H1 (cell line): ENCODE results near the gene GNAQ. TPM values are rescaled to one million over a fixed set of nuclear protein-coding genes. Genes with fewer than 3 reads are reported as not detected.

Source experiments
- CTCF ChIA-PET: fragments of 300-600 bp; sonication (Branson Sonifier 250); formaldehyde crosslinking; loops from one replicate; lab custom pipeline; 2021; ENCODE audit not compliant: partially characterized antibody; lab: Charles Lee
- POLR2A ChIA-PET: fragments of 300-600 bp; sonication (Branson Sonifier 250); formaldehyde crosslinking; loops from one replicate; lab custom pipeline; 2021; ENCODE audit warnings: inconsistent platforms; ENCODE audit not compliant: partially characterized antibody; lab: Charles Lee
- DNase-seq, 2 experiments: peaks; one replicate each; pipeline versions ENCODE4 v3.0.0 to v3.0.0-alpha.2; 2010 to 2022; ENCODE audit warnings: low spot score in 2 of 2, low read depth in 1 of 2, mixed read lengths in 1 of 2
- FAIRE-seq: peaks from 2 replicates; lab custom pipeline; 2011; peaks lifted over from hg19 to GRCh38; lab: Jason Lieb, UNC
- H2AFZ ChIP-seq: 2 replicates; pipeline ENCODE4 v1.8.1; 2012; ENCODE audit warnings: low read length, inconsistent platforms
- H2AK5ac ChIP-seq: 2 replicates; pipeline ENCODE4 v1.6.1; 2013; ENCODE audit warnings: low read depth, low read length
- H2BK120ac ChIP-seq: replicated peaks from 2 replicates; pipeline ENCODE3; 2013; ENCODE audit warnings: low read depth, low read length, inconsistent platforms
- H2BK12ac ChIP-seq: 2 replicates; pipeline ENCODE4 v1.6.1; 2013; ENCODE audit warnings: low read depth, low read length
- H2BK15ac ChIP-seq: 2 replicates; pipeline ENCODE4 v1.6.1; 2013; ENCODE audit warnings: low read length
- H2BK20ac ChIP-seq: 2 replicates; pipeline ENCODE4 v1.6.1; 2013; ENCODE audit warnings: low read length
- H2BK5ac ChIP-seq: 2 replicates; pipeline ENCODE4 v1.6.1; 2013; ENCODE audit warnings: low read depth, low read length
- H3K14ac ChIP-seq: 2 replicates; pipeline ENCODE4 v1.6.1; 2013; ENCODE audit warnings: inconsistent platforms; ENCODE audit not compliant: insufficient read length
- H3K18ac ChIP-seq: 2 replicates; pipeline ENCODE4 v1.6.1; 2013; ENCODE audit warnings: low read length; ENCODE audit errors: extremely low read depth
- H3K23ac ChIP-seq: 2 replicates; pipeline ENCODE4 v1.6.1; 2013; ENCODE audit warnings: inconsistent platforms; ENCODE audit not compliant: insufficient read length
- H3K23me2 ChIP-seq: 2 replicates; pipeline ENCODE4 v1.6.1; 2013; ENCODE audit warnings: low read depth, low read length
- H3K27ac ChIP-seq: 2 replicates; pipeline ENCODE4 v1.6.1; 2011; ENCODE audit warnings: low read depth, low read length, inconsistent platforms
- H3K27me3 ChIP-seq, 4 experiments: replicated peaks in 1 of 4; 1 replicate in 1 of 4; 2 replicates in 3 of 4; pipeline versions ENCODE4 v1.6.1 to v1.8.1; 2011 to 2013; ENCODE audit warnings: low read length in 3 of 4, mild to moderate bottlenecking in 3 of 4, inconsistent platforms in 2 of 4, mixed read lengths in 2 of 4, moderate library complexity in 1 of 4; ENCODE audit not compliant: control insufficient read depth in 3 of 4, insufficient read depth in 3 of 4; ENCODE audit errors: extremely low read depth in 1 of 4
- H3K36me3 ChIP-seq, 4 experiments: 2 replicates each; pipeline versions ENCODE4 v1.6.1 to v1.8.1; 2011 to 2013; ENCODE audit warnings: mild to moderate bottlenecking in 4 of 4, low read length in 3 of 4, moderate library complexity in 2 of 4, control low read depth in 1 of 4, inconsistent platforms in 1 of 4; ENCODE audit not compliant: insufficient read depth in 4 of 4, control insufficient read depth in 2 of 4
- H3K4ac ChIP-seq: replicated peaks from 2 replicates; pipeline ENCODE3; 2013; ENCODE audit warnings: low read length, low read depth, mixed read lengths, inconsistent platforms; ENCODE audit not compliant: insufficient read length
- H3K4me1 ChIP-seq, 4 experiments: replicated peaks in 1 of 4; 1 replicate in 1 of 4; 2 replicates in 3 of 4; pipeline versions ENCODE4 v1.6.1 to v1.8.1; 2011 to 2013; ENCODE audit warnings: low read length in 3 of 4, inconsistent platforms in 2 of 4, mixed read lengths in 1 of 4; ENCODE audit not compliant: insufficient read depth in 4 of 4, control insufficient read depth in 3 of 4
- H3K4me2 ChIP-seq, 2 experiments: 2 replicates each; pipeline versions ENCODE4 v1.6.1 to v1.8.1; 2011 to 2013; ENCODE audit warnings: low read depth in 2 of 2, low read length in 2 of 2, control low read depth in 1 of 2, inconsistent platforms in 1 of 2, mild to moderate bottlenecking in 1 of 2; ENCODE audit not compliant: insufficient read depth in 1 of 2
- H3K4me3 ChIP-seq, 4 experiments: fragments of 200-600, 300-600 bp in 1 of 4; sonication (generic), shearing (Covaris generic), sonication (Bioruptor Twin) in 1 of 4; 2 replicates each; pipeline versions ENCODE4 v1.5.1 to v1.8.1; 2011 to 2016; ENCODE audit warnings: low read length in 4 of 4, low read depth in 3 of 4, control low read depth in 2 of 4, inconsistent platforms in 2 of 4, mild to moderate bottlenecking in 2 of 4, mixed read lengths in 1 of 4, moderate library complexity in 1 of 4; ENCODE audit not compliant: insufficient read depth in 2 of 4; ENCODE audit errors: extremely low read depth in 1 of 4
- H3K56ac ChIP-seq: replicated peaks from 2 replicates; pipeline ENCODE3; 2013; ENCODE audit warnings: low read depth, mild to moderate bottlenecking, mixed read lengths, low read length, inconsistent platforms; ENCODE audit not compliant: insufficient read length
- H3K79me1 ChIP-seq: 2 replicates; pipeline ENCODE4 v1.6.1; 2013; ENCODE audit warnings: low read depth, low read length, control low read depth
- H3K79me2 ChIP-seq, 2 experiments: 2 replicates each; pipeline versions ENCODE4 v1.6.1 to v1.8.1; 2012 to 2013; ENCODE audit warnings: low read length in 2 of 2, mild to moderate bottlenecking in 2 of 2, inconsistent platforms in 1 of 2; ENCODE audit not compliant: insufficient read depth in 2 of 2, control insufficient read depth in 1 of 2
- H3K9ac ChIP-seq, 4 experiments: replicated peaks in 1 of 4; 1 replicate in 1 of 4; 2 replicates in 3 of 4; pipeline versions ENCODE4 v1.6.1 to v1.8.1; 2011 to 2013; ENCODE audit warnings: low read depth in 3 of 4, low read length in 3 of 4, control low read depth in 2 of 4, mild to moderate bottlenecking in 2 of 4, moderate library complexity in 2 of 4, inconsistent platforms in 1 of 4; ENCODE audit errors: extremely low read depth in 1 of 4
- H3K9me3 ChIP-seq, 2 experiments: 2 replicates each; pipeline versions ENCODE4 v1.6.1 to v1.8.1; 2012 to 2013; ENCODE audit warnings: mild to moderate bottlenecking in 2 of 2, moderate library complexity in 2 of 2, control low read depth in 1 of 2, inconsistent platforms in 1 of 2, low read depth in 1 of 2, low read length in 1 of 2, mixed read lengths in 1 of 2; ENCODE audit not compliant: insufficient read depth in 2 of 2
- H4K20me1 ChIP-seq, 2 experiments: replicated peaks in 1 of 2; 2 replicates each; pipeline versions ENCODE3 to v1.8.1; 2011 to 2013; ENCODE audit warnings: inconsistent platforms in 2 of 2, low read length in 2 of 2, mild to moderate bottlenecking in 1 of 2; ENCODE audit not compliant: insufficient read depth in 2 of 2, control insufficient read depth in 1 of 2
- H4K5ac ChIP-seq: 2 replicates; pipeline ENCODE4 v1.6.1; 2013; ENCODE audit warnings: low read length, low read depth, mixed read lengths, inconsistent platforms; ENCODE audit not compliant: insufficient read length
- H4K8ac ChIP-seq: 2 replicates; pipeline ENCODE4 v1.8.0; 2013; ENCODE audit warnings: mild to moderate bottlenecking, moderate library complexity, low read length, inconsistent platforms; ENCODE audit not compliant: insufficient read depth; ENCODE audit errors: extremely low read depth
- H4K91ac ChIP-seq: replicated peaks from 2 replicates; pipeline ENCODE3; 2013; ENCODE audit warnings: low read length, mixed read lengths, inconsistent platforms; ENCODE audit not compliant: insufficient read length
- HDAC6 ChIP-seq: IDR thresholded peaks from one replicate; pipeline ENCODE4 v1.7.1; 2012; ENCODE audit warnings: low read depth, mild to moderate bottlenecking, inconsistent platforms, low read length, moderate library complexity
- NANOG ChIP-seq: IDR thresholded peaks from 2 replicates; pipeline ENCODE4 v1.6.1; 2011; ENCODE audit warnings: low read length, low read depth, mild to moderate bottlenecking, inconsistent platforms; ENCODE audit not compliant: insufficient read depth, poor library complexity, severe bottlenecking
- PHF8 ChIP-seq: fragments of 200-600 bp; sonication (generic); conservative IDR thresholded peaks from 2 replicates; pipeline ENCODE4 v1.7.1; 2012; ENCODE audit warnings: low read depth, mild to moderate bottlenecking, inconsistent platforms, low read length, moderate library complexity
- RFX5 ChIP-seq: IDR thresholded peaks from 2 replicates; pipeline ENCODE4 v1.6.1; 2011; ENCODE audit warnings: low read depth, low read length, improper control_type of control experiment, borderline replicate concordance
- RXRA ChIP-seq: IDR thresholded peaks from 2 replicates; pipeline ENCODE4 v1.6.1; 2011; ENCODE audit warnings: low read depth, mild to moderate bottlenecking, low read length, moderate library complexity; ENCODE audit not compliant: insufficient read depth
- whole genome bisulfite sequencing, 2 experiments: shearing (Covaris generic) in 1 of 2; methylation state at CpG; one replicate each; pipeline versions ENCODE4 v1.1.6 to v1.1.7; 2013 to 2015; ENCODE audit warnings: low lambda C conversion rate in 2 of 2, mixed read lengths in 2 of 2, inconsistent platforms in 1 of 2, low coverage in 1 of 2, missing lambda C conversion rate in 1 of 2; ENCODE audit not compliant: insufficient replicate concordance in 2 of 2, insufficient coverage in 1 of 2, insufficient read length in 1 of 2; ENCODE audit errors: extremely low coverage in 1 of 2, missing lambda C conversion rate in 1 of 2; 5-methylcytosine and 5-hydroxymethylcytosine counted together
- polyA plus RNA-seq, 7 experiments: library from polyadenylated mRNA; depleted of rRNA in 3 of 7; stranded (reverse) in 5 of 7; unstranded in 2 of 7; fragments of >200 nt in 5 of 7; fragments of 200-250 nt in 2 of 7; gene quantifications; 1 replicate in 5 of 7; 2 replicates in 1 of 7; 4 replicates in 1 of 7; pipeline versions ENCODE4 v1.2.1 to v1.2.3, GENCODE V29; 2011 to 2013; ENCODE audit warnings: missing spikeins in 2 of 7, mixed read lengths in 2 of 7
- total RNA-seq: library from RNA; stranded (reverse); fragmentation: NEBNext Ultra II Directional; extraction: Animal tissue kit (Norgen Biotek cat#: 25700); gene quantifications from 2 replicates; pipeline ENCODE4 v1.2.1, GENCODE V29; 2021
- TF ChIP-seq, protein P1 (sequence below), 3 experiments: IDR thresholded peaks; 1 replicate in 2 of 3; 2 replicates in 1 of 3; pipeline versions ENCODE4 v1.5.1 to v1.6.1; 2011; ENCODE audit warnings: low read length in 3 of 3, mild to moderate bottlenecking in 3 of 3, inconsistent platforms in 2 of 3, low read depth in 1 of 3, moderate library complexity in 1 of 3; ENCODE audit not compliant: insufficient read depth in 1 of 3; ENCODE audit errors: control extremely low read depth in 1 of 3

Gene GNAQ
- total and polyA plus RNA-seq, 2 of the 8 experiments (the other 6 are each of a cell fraction or from before 2014, with no cell fraction given): 22.8 to 63.8 TPM

DNA sequence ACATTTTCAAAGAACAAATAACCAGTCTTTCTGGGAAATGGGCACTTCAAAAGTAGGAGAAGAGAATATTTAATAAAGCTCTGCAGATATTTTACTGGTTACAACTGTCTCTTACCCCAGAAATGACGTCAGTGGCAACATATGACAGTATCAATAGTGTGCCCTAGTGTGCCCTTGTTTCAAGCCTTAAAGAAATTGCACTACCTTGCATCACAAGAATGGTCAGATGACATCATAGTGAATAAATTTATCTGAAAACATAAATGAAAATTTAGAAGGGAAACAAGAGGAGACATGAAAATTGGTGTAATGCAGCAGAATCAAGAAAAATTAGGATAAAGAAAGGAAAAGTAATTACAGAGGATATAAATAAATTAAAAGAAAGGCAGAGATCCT, 176.7 kb downstream of the GNAQ start:
- DNase-seq (no peak), FAIRE-seq (no peak)
- Histone ChIP-seq H3K9ac (no peak overlapping the region), H3K23ac (no peak overlapping the region), H2BK15ac (no peak overlapping the region), H3K4ac (no peak overlapping the region), H2AK5ac (no peak overlapping the region), H3K79me2 (no peaks in the 10 kb centered on the region), H4K8ac (no peak overlapping the region), H3K56ac (no peak overlapping the region), H4K5ac (no peak overlapping the region), H2BK120ac (no peak overlapping the region), H3K18ac (no peak overlapping the region), H3K4me3 (no peak overlapping the region), H3K23me2 (no peaks in the 10 kb centered on the region), H3K9me3 (no peaks in the 10 kb centered on the region), H2BK20ac (no peak overlapping the region), H3K4me2 (no peak overlapping the region), H2AFZ (no peak overlapping the region), H4K20me1 (peaks cover 0 to 2% of the 10 kb centered on the region in 2 experiments), H2BK12ac (no peak overlapping the region), H4K91ac (no peak overlapping the region), H3K4me1 (peaks cover 0 to 7% (median 3%) of the 10 kb centered on the region in 4 experiments; a peak in 3 of 7 replicates), H3K14ac (no peak overlapping the region), H3K79me1 (peaks cover 7% of the 10 kb centered on the region; the same call in 1 of the 2 replicates), H3K27ac (no peak overlapping the region), H2BK5ac (no peak overlapping the region), H3K27me3 (no peaks in the 10 kb centered on the region), H3K36me3 (no peaks in the 10 kb centered on the region)
- CTCF ChIA-PET: no interaction called here
- POLR2A ChIA-PET: no interaction called here
- WGBS, 2 experiments: 93% methylated on average over 1 of the region's 1 CpG; no CpG with 5 or more reads in 1 of the 2 experiments
- TF ChIP-seq, protein P1, sequence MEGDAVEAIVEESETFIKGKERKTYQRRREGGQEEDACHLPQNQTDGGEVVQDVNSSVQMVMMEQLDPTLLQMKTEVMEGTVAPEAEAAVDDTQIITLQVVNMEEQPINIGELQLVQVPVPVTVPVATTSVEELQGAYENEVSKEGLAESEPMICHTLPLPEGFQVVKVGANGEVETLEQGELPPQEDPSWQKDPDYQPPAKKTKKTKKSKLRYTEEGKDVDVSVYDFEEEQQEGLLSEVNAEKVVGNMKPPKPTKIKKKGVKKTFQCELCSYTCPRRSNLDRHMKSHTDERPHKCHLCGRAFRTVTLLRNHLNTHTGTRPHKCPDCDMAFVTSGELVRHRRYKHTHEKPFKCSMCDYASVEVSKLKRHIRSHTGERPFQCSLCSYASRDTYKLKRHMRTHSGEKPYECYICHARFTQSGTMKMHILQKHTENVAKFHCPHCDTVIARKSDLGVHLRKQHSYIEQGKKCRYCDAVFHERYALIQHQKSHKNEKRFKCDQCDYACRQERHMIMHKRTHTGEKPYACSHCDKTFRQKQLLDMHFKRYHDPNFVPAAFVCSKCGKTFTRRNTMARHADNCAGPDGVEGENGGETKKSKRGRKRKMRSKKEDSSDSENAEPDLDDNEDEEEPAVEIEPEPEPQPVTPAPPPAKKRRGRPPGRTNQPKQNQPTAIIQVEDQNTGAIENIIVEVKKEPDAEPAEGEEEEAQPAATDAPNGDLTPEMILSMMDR (IDR thresholded peaks at IDR 0.05; ENCODE audit: control extremely low read depth in 1 of 3, insufficient read depth in 1 of 3, low read depth in 1 of 3, low read length in 3 of 3): no peak
- no peak for TF ChIP-seq RFX5
- TF ChIP-seq HDAC6: no peak
- TF ChIP-seq PHF8: no peak
- TF ChIP-seq RXRA: no peak
- no peak for TF ChIP-seq NANOG
